CD8-positive, alpha-beta memory T cell (primary cell): ENCODE results near the gene RDH5. TPM values are rescaled to one million over a fixed set of nuclear protein-coding genes. Genes with fewer than 3 reads are reported as not detected.
A peak's percentile ranks its signal among the peaks of the same experiment; 100 is the strongest.

Experiments
- CTCF ChIA-PET: fragments of 350-600 bp; sonication (Branson Sonifier 250); formaldehyde crosslinking; loops from one replicate; lab custom pipeline; 2021; ENCODE audit warnings: antibody characterized with exemption; lab: Charles Lee
- POLR2A ChIA-PET: fragments of 350-600 bp; sonication (Branson Sonifier 250); formaldehyde crosslinking; loops from one replicate; lab custom pipeline; 2021; ENCODE audit warnings: antibody characterized with exemption; lab: Charles Lee
- DNase-seq, 5 donors: peaks; one replicate each; pipeline versions ENCODE4 v3.0.0 to v3.0.0-alpha.2; 2020 to 2022; ENCODE audit warnings: mixed read lengths in 1 of 5
- H3K27ac ChIP-seq: one replicate; pipeline ENCODE4 v1.7.0; 2013; ENCODE audit warnings: low read depth, mild to moderate bottlenecking, low read length, moderate library complexity
- H3K27me3 ChIP-seq: 2 replicates; pipeline ENCODE4 v1.7.0; 2013; ENCODE audit warnings: low read length, mild to moderate bottlenecking; ENCODE audit not compliant: insufficient read depth, poor library complexity, severe bottlenecking
- H3K36me3 ChIP-seq: 2 replicates; pipeline ENCODE4 v1.7.0; 2013; ENCODE audit warnings: mild to moderate bottlenecking, low read length, moderate library complexity; ENCODE audit not compliant: insufficient read depth
- H3K4me1 ChIP-seq: 2 replicates; pipeline ENCODE4 v1.7.0; 2013; ENCODE audit warnings: mild to moderate bottlenecking, low read length, moderate library complexity; ENCODE audit not compliant: insufficient read depth
- H3K4me3 ChIP-seq: 2 replicates; pipeline ENCODE4 v1.7.0; 2013; ENCODE audit warnings: mild to moderate bottlenecking, low read length
- H3K9me3 ChIP-seq: 2 replicates; pipeline ENCODE4 v1.7.0; 2013; ENCODE audit warnings: mild to moderate bottlenecking, low read length
- H3K27ac Mint-ChIP-seq, 8 donors: one replicate each; pipeline ENCODE4 v1.8.0; 2020 to 2021; ENCODE audit warnings: mixed read lengths in 8 of 8, mild to moderate bottlenecking in 6 of 8, inconsistent platforms in 3 of 8, moderate library complexity in 3 of 8
- H3K27me3 Mint-ChIP-seq, 2 donors: one replicate each; pipeline ENCODE4 v1.8.0; 2020 to 2021; ENCODE audit warnings: mixed read lengths in 2 of 2, mild to moderate bottlenecking in 1 of 2, moderate library complexity in 1 of 2
- H3K36me3 Mint-ChIP-seq, 3 donors: one replicate each; pipeline ENCODE4 v1.8.0; 2020 to 2021; ENCODE audit warnings: mixed read lengths in 3 of 3, inconsistent platforms in 1 of 3, mild to moderate bottlenecking in 1 of 3
- H3K4me1 Mint-ChIP-seq, 3 donors: one replicate each; pipeline ENCODE4 v1.8.0; 2020 to 2021; ENCODE audit warnings: mixed read lengths in 3 of 3, inconsistent platforms in 1 of 3, mild to moderate bottlenecking in 1 of 3
- H3K4me3 Mint-ChIP-seq, 7 donors: one replicate each; pipeline ENCODE4 v1.8.0; 2020 to 2021; ENCODE audit warnings: mixed read lengths in 7 of 7, mild to moderate bottlenecking in 6 of 7, moderate library complexity in 4 of 7, inconsistent platforms in 2 of 7
- H3K9me3 Mint-ChIP-seq, 5 donors: one replicate each; pipeline ENCODE4 v1.8.0; 2020 to 2022; ENCODE audit warnings: mixed read lengths in 5 of 5, mild to moderate bottlenecking in 3 of 5, moderate library complexity in 2 of 5, inconsistent platforms in 1 of 5
- polyA plus RNA-seq: library from polyadenylated mRNA; unstranded; fragments of 300-500 nt; fragmentation: Illumina TruSeq; gene quantifications from one replicate; pipeline ENCODE4 v1.2.3, GENCODE V29; 2021
- total RNA-seq, 2 experiments: library from RNA; stranded (reverse); gene quantifications; one replicate each; pipeline ENCODE4 v1.2.3, GENCODE V29; 2021

RDH5 gene, protein sequence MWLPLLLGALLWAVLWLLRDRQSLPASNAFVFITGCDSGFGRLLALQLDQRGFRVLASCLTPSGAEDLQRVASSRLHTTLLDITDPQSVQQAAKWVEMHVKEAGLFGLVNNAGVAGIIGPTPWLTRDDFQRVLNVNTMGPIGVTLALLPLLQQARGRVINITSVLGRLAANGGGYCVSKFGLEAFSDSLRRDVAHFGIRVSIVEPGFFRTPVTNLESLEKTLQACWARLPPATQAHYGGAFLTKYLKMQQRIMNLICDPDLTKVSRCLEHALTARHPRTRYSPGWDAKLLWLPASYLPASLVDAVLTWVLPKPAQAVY
- 1 to 10 TPM; 8.1 to 8.5 TPM for total RNA-seq
- polyA plus RNA-seq, result 0.90 TPM

DNA sequence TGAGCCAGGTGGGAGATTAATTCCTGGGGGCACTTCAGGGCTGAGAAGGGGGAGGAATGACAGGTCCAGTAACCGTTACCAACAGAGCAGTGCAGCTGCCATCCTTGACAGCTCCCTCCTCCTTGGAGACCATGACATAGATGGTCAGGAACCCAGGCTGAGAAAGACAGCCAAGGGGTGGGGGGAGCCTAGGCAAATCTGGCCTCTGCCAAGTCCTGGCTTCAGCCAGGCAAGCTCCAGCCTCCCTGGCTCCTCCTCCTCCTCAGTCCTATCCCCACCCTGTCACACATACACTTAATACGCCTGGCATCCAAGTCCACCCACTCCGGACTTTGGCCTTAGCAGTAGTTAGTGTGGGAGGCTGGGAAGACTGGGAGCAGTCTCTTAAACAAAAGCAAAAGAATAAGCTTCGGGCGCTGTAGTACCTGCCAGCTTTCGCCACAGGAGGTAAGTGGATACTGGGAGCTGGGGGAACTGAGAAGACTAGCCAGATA lies at the start of gene RDH5:
RDH5 (plus strand) TSS at position 323 of the 494 bp plus-strand sequence. CDS start 792 bp downstream, outside the sequence.
- H3K4me3 Mint-ChIP-seq, result peak within 1 kb of the TSS in 2 of 7 donors; percentile 30 to 44
- no peak for DNase-seq
- ChIA-PET CTCF (interaction anchor here (1.5 to 6.9 kb wide), 3 partner anchors 10 to 64 kb away, joined by 5 to 67 read pairs (median 20); partner anchors contain the start of gene CD63), POLR2A (interaction anchor here (0.5 to 0.8 kb wide), 2 partner anchors 17 to 250 kb away, joined by 3 to 10 read pairs; no protein-coding TSS in a partner anchor)
- Histone ChIP-seq H3K27ac (no peak within 1 kb of the TSS), H3K4me1 (peaks cover 27% of the 10 kb centered on the region), H3K4me3 (no peak within 1 kb of the TSS), H3K9me3 (no peaks in the 10 kb centered on the region), H3K36me3 (no peaks in the 10 kb centered on the region), H3K27me3 (no peaks in the 10 kb centered on the region)
- peaks cover 0 to 5% of the 10 kb centered on the region in 2 donors for H3K27me3 Mint-ChIP-seq
- H3K36me3 Mint-ChIP-seq, result peaks cover 0 to 42% (median 3%) of the 10 kb centered on the region in 3 donors
- no peaks in the 10 kb centered on the region for H3K9me3 Mint-ChIP-seq
- peaks cover 38 to 70% (median 38%) of the 10 kb centered on the region in 3 donors for H3K4me1 Mint-ChIP-seq
- peak within 1 kb of the TSS in 4 of 8 donors; percentile 17 to 80 (median 53) for H3K27ac Mint-ChIP-seq

DNA sequence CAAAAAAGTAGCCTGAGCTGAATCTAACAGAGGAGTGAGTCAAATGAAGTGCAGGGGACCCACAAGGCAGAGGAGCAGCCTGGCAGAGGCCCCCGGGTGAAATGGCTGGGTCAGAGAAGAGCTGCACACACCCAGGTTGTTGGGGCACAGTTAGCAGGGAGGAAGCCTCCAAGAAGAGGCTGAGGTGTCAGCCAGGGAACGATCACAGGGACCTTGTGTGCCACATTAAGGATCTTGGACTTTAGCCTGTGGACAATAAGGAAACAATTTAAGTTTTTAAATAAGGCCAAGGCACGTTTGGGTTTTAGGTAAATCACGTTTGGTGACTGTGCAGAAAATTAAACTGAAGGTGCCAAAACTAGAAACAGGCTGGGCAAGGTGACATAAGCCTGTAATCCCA lies 48.4 kb upstream of the RDH5 start:
- H3K36me3 ChIP-seq, result no peaks in the 10 kb centered on the region
- no peak overlapping the region for H3K27ac ChIP-seq
- no peaks in the 10 kb centered on the region for H3K4me1 ChIP-seq
- H3K27me3 ChIP-seq, result no peaks in the 10 kb centered on the region
- no peaks in the 10 kb centered on the region for H3K36me3 Mint-ChIP-seq
- H3K4me3 Mint-ChIP-seq, result no peak overlapping the region
- no peak for DNase-seq
- ChIA-PET CTCF (interaction anchor here (0.7 kb wide), 1 partner anchor 15 kb away, joined by 3 read pairs; no protein-coding TSS in a partner anchor), POLR2A (no interaction called here)
- peaks cover 13 to 27% of the 10 kb centered on the region in 2 donors for H3K27me3 Mint-ChIP-seq
- H3K27ac Mint-ChIP-seq, result no peak overlapping the region
- H3K4me3 ChIP-seq, result no peak overlapping the region
- H3K9me3 ChIP-seq, result no peaks in the 10 kb centered on the region
- H3K4me1 Mint-ChIP-seq, result no peaks in the 10 kb centered on the region
- H3K9me3 Mint-ChIP-seq, result no peaks in the 10 kb centered on the region

DNA sequence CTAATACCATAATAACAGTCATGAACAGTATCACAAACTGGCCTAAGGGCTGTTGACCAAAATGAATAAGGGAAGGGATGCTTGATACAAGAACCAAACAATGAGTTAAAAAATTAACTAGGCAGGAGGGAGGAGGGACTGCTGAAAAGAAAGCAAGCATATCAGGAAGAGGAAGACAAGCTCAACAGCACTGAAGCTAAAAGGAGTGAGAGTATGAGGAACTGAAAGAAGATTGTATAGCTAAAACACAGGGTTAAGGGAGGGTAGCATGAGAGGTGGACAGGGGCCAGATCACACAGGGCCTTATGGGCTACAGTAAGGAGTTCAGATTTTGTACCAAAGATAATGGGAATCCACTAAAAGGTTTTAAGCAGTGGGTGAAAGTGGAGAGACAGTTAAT lies 46.6 kb upstream of the RDH5 start:
- Histone ChIP-seq H3K27me3 (no peaks in the 10 kb centered on the region), H3K36me3 (no peaks in the 10 kb centered on the region), H3K27ac (no peak overlapping the region), H3K4me1 (no peaks in the 10 kb centered on the region), H3K4me3 (no peak overlapping the region), H3K9me3 (no peaks in the 10 kb centered on the region)
- POLR2A ChIA-PET, result no interaction called here
- H3K9me3 Mint-ChIP-seq, result no peaks in the 10 kb centered on the region
- no peaks in the 10 kb centered on the region for H3K4me1 Mint-ChIP-seq
- H3K4me3 Mint-ChIP-seq, result no peak overlapping the region
- no peak overlapping the region for H3K27ac Mint-ChIP-seq
- DNase-seq, result no peak
- no peaks in the 10 kb centered on the region for H3K36me3 Mint-ChIP-seq
- peaks cover 13 to 24% of the 10 kb centered on the region in 2 donors for H3K27me3 Mint-ChIP-seq
- CTCF ChIA-PET, result interaction anchor here (1.9 kb wide), 1 partner anchor 17 kb away, joined by 6 read pairs; no protein-coding TSS in a partner anchor

DNA sequence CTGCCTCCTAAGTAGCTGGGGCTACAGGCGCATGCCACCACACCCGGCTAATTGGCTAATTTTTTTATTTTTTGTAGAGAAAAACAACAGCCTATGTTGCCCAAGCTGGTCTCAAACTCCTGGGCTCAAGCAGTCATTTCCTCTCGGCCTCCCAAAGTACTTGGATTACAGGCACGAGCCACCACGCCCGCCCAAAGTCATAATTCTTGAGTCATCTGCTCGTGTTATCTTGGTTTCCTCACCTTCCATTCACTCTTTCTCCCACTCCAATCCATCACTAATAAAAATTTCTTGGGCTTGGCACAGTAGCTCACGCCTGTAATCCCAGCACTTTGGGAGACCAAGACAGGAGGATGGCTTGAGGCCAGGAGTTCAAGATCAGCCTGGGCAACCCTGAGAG lies 44.5 kb upstream of the RDH5 start:
- Mint-ChIP-seq H3K4me3 (no peak overlapping the region), H3K9me3 (no peaks in the 10 kb centered on the region), H3K27me3 (peaks cover 21 to 41% of the 10 kb centered on the region in 2 donors), H3K36me3 (no peaks in the 10 kb centered on the region), H3K27ac (no peak overlapping the region), H3K4me1 (peaks cover 0 to under 1% (median 0%) of the 10 kb centered on the region in 3 donors)
- Histone ChIP-seq H3K9me3 (no peaks in the 10 kb centered on the region), H3K27ac (no peak overlapping the region), H3K36me3 (no peaks in the 10 kb centered on the region), H3K4me3 (no peak overlapping the region), H3K4me1 (no peaks in the 10 kb centered on the region), H3K27me3 (no peaks in the 10 kb centered on the region)
- ChIA-PET CTCF (no interaction called here), POLR2A (no interaction called here)
- no peak for DNase-seq

DNA sequence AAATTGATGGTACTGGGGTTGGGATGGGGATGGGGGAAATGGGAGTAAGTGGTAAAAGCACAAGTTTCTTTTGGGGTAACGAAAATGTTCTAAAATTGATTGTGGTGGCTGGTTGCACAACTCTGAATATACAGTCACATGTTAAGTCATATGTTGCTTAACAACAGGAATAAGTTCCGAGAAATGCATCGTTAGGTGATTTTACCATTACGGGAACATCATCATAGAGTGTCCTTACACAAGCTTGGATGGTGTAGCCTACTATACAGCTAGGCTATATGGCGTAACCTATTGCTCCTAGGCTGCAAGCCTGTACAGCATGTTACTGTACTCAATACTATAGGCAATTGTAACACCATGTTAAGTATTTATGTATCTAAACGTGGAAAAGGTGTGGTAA lies 43.5 kb upstream of the RDH5 start:
- no peak for DNase-seq
- Histone ChIP-seq H3K9me3 (no peaks in the 10 kb centered on the region), H3K36me3 (no peaks in the 10 kb centered on the region), H3K4me1 (no peaks in the 10 kb centered on the region), H3K27me3 (peaks cover 2% of the 10 kb centered on the region), H3K27ac (no peak overlapping the region), H3K4me3 (no peak overlapping the region)
- H3K9me3 Mint-ChIP-seq, result no peaks in the 10 kb centered on the region
- no peak overlapping the region for H3K4me3 Mint-ChIP-seq
- ChIA-PET POLR2A (no interaction called here), CTCF (interaction anchor here (1.6 kb wide), 1 partner anchor 20 kb away, joined by 4 read pairs; no protein-coding TSS in a partner anchor)
- H3K27me3 Mint-ChIP-seq, result peaks cover 22 to 48% of the 10 kb centered on the region in 2 donors
- no peak overlapping the region for H3K27ac Mint-ChIP-seq
- H3K36me3 Mint-ChIP-seq, result no peaks in the 10 kb centered on the region
- H3K4me1 Mint-ChIP-seq, result peaks cover 5 to 10% (median 8%) of the 10 kb centered on the region in 3 donors

DNA sequence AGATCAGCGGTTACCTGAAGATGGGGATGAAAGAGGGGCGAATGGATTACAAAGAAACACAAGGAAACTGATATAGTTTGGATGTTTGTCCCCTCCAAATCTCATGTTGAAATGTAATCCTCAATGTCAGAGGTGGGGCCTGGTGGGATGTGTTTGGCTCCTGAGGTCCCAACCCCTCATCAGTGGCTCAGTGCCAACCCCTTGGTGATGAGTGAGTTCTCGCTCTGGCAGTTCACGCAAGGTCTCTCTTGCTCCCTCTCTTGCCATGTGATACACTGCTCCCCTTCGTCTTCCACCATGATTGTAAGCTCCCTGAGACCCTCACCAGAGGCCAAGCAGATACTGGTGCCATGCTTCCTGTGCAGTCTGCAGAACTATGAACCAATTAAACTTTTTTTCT lies 40.5 kb upstream of the RDH5 start:
- H3K27me3 Mint-ChIP-seq, result peaks cover 21 to 54% of the 10 kb centered on the region in 2 donors
- H3K36me3 Mint-ChIP-seq, result no peaks in the 10 kb centered on the region
- no peaks in the 10 kb centered on the region for H3K9me3 ChIP-seq
- peaks cover 5 to 13% (median 8%) of the 10 kb centered on the region in 3 donors for H3K4me1 Mint-ChIP-seq
- H3K27ac Mint-ChIP-seq, result no peak overlapping the region
- no peak for DNase-seq
- H3K36me3 ChIP-seq, result no peaks in the 10 kb centered on the region
- ChIA-PET POLR2A (no interaction called here), CTCF (no interaction called here)
- peaks cover 6% of the 10 kb centered on the region for H3K27me3 ChIP-seq
- no peak overlapping the region for H3K4me3 Mint-ChIP-seq
- no peaks in the 10 kb centered on the region for H3K9me3 Mint-ChIP-seq
- no peak overlapping the region for H3K4me3 ChIP-seq
- H3K27ac ChIP-seq, result no peak overlapping the region
- no peaks in the 10 kb centered on the region for H3K4me1 ChIP-seq

DNA sequence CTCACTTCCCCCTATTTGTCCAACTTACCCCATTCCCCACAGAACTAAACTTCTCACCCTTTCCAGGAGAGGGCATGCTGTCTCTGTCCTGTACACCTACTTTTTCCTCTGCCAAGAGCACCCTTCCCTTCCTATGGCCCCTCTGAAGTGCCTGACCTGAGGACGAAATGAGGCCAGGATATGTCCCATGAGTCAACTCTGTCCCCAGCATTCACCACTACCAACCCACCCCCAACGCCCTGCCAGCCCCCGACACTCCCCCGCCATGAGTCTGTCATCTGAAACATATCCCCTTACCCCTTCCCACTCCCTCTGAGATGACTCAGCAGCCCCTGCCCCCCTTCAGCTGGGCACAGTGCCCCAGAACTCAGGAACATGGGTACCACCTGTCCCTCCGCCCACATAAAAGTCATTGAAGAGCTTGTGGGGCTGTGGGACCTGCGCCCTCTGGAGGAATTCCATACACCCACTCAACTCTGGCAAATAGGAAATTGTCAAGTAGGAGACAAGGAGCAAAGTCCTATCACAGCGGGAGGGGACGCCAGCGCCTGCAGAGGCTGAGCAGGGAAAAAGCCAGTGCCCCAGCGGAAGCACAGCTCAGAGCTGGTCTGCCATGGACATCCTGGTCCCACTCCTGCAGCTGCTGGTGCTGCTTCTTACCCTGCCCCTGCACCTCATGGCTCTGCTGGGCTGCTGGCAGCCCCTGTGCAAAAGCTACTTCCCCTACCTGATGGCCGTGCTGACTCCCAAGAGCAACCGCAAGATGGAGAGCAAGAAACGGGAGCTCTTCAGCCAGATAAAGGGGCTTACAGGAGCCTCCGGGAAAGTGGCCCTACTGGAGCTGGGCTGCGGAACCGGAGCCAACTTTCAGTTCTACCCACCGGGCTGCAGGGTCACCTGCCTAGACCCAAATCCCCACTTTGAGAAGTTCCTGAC lies 38.8 kb upstream of the RDH5 start:
- peaks cover 6% of the 10 kb centered on the region for H3K27me3 ChIP-seq
- H3K4me3 ChIP-seq, result no peak overlapping the region
- Mint-ChIP-seq H3K27me3 (peaks cover 18 to 48% of the 10 kb centered on the region in 2 donors), H3K9me3 (no peaks in the 10 kb centered on the region), H3K27ac (peak overlapping the region in 1 of 8 donors; percentile 52), H3K4me3 (peak overlapping the region in 1 of 7 donors; percentile 41), H3K4me1 (peaks cover 5 to 13% (median 8%) of the 10 kb centered on the region in 3 donors), H3K36me3 (no peaks in the 10 kb centered on the region)
- ChIA-PET CTCF (no interaction called here), POLR2A (interaction anchor here (0.6 kb wide), 1 partner anchor 1964 kb away, joined by 3 read pairs; no protein-coding TSS in a partner anchor)
- no peak for DNase-seq
- H3K9me3 ChIP-seq, result no peaks in the 10 kb centered on the region
- no peaks in the 10 kb centered on the region for H3K4me1 ChIP-seq
- no peaks in the 10 kb centered on the region for H3K36me3 ChIP-seq
- H3K27ac ChIP-seq, result no peak overlapping the region
